Omental fat pad (tissue), 4 donors: ENCODE results near the gene TMEM61. TPM values are rescaled to one million over a fixed set of nuclear protein-coding genes. Genes with fewer than 3 reads are reported as not detected.

Experiments used
- ATAC-seq: fragments of 150-250 bp; one replicate; pipeline ENCODE4 v1.9.1; 2016; ENCODE audit warnings: mild to moderate bottlenecking, moderate library complexity; ENCODE audit not compliant: low FRiP score
- DNase-seq: peaks from one replicate; pipeline ENCODE4 v3.0.0-alpha.2; 2019; ENCODE audit warnings: low spot score
- CTCF ChIP-seq, 3 donors: fragments of 450-650 bp; IDR thresholded peaks; one replicate each; pipeline ENCODE4 v1.5.1; 2016 to 2017; ENCODE audit warnings: antibody characterized with exemption in 3 of 3, mild to moderate bottlenecking in 3 of 3, moderate library complexity in 2 of 3
- total RNA-seq, 4 donors: library from RNA; depleted of rRNA; stranded (reverse); fragments of >200 nt; gene quantifications; one replicate each; pipeline ENCODE4 v1.1.0, GENCODE V29; 2016

The TMEM61 gene
- total RNA-seq, 4 donors from 2014 or later: not detected

- ATAC-seq (no peak), DNase-seq (no peak)
- no peak for TF ChIP-seq CTCF (IDR thresholded peaks at IDR 0.05)
Measured at GRCh38 chr1:54970901-54971300, 9.5 kb upstream of the TMEM61 start.

DNA sequence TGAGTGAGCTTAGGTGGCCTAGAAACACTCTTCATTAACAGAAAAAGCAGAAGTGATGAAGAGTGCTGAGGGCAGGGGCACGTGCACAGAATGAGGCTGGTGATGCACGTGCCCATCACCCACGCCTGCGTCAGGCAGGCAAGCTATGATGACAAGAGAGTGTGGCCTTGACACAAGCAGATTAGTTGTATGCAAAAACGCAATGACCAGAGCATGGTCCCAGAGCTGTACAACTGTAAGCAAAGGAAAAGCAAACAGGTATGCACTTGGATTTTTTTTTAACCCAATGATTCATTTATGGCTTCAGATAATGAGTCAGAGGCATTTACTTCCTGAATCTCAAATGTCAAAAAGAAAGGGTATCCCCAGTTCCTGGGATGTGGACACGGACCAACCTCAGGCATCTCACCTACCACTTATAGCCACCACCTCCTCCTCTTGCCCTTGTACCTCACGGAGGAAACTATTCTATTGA lies 9.1 kb upstream of the TMEM61 start:
- no peak for TF ChIP-seq CTCF (IDR thresholded peaks at IDR 0.05)
- DNase-seq: no peak
- no peak for ATAC-seq

- no peak for TF ChIP-seq CTCF (IDR thresholded peaks at IDR 0.05)
- DNase-seq (no peak), ATAC-seq (no peak)
Measured at GRCh38 chr1:54972436-54972835, 8.0 kb upstream of the TMEM61 start.

DNA sequence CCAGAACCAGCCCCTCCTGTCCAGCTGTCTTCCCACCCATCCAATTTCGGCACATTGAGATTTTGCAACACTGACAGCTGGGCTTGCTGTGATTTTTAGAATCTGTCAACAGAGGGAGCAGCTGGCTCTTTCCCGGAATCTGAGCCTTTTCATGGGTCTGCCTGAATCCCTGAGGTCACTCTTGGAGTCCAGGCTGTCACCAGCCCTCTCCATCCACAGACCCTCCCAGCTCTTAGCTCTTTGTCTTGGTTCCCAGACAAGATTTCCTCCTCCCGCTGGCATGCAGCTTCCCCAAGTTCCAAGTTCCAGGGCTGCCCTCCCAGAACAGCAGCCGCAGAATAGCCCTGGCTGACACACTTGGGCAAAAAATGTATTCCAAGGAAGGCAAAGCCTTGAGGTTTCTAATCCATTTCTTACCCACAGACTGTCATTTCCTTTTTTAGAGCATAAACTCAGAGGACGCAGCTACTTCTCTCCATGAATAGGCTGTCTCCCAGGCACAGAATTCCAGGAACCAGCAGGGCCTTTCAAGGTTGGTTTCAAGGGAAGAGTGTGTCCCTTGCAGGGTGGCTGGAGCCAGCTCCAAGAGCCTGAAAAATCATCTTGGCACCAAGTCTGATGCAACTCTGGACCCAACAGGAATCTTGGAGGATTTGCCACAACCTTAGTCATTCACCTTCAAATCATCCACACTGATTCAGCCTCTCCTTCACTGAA lies 7.1 kb upstream of the TMEM61 start:
- TF ChIP-seq CTCF (IDR thresholded peaks at IDR 0.05): no peak
- DNase-seq (no peak), ATAC-seq (no peak)

GRCh38 chr1:54975356-54976108 lies 4.9 kb upstream of the TMEM61 start:
- TF ChIP-seq CTCF (IDR thresholded peaks at IDR 0.05): no peak
- no peak for ATAC-seq
- no peak for DNase-seq

- TF ChIP-seq CTCF (IDR thresholded peaks at IDR 0.05): no peak
- DNase-seq (no peak), ATAC-seq (no peak)
Measured at GRCh38 chr1:54976747-54977146, 3.7 kb upstream of the TMEM61 start.
